Thyroid gland (tissue), 4 donors: ENCODE results near the gene INTU.

ENCODE experiments used
- POLR2A ChIP-seq, 2 donors: fragments of 450-650 bp; IDR thresholded peaks; one replicate each; pipeline ENCODE4 v1.6.1; 2017; ENCODE audit warnings: antibody characterized with exemption in 2 of 2, mild to moderate bottlenecking in 2 of 2, moderate library complexity in 1 of 2
- TF ChIP-seq, protein P1 (sequence below), 6 experiments: fragments of 200-600 bp in 3 of 6; fragments of 450-650 bp in 3 of 6; sonication (generic) in 3 of 6; IDR thresholded peaks; one replicate each; pipeline ENCODE4 v1.5.1; 2016 to 2019; ENCODE audit warnings: antibody characterized with exemption in 6 of 6, mild to moderate bottlenecking in 2 of 6, inconsistent platforms in 1 of 6, moderate library complexity in 1 of 6

DNA sequence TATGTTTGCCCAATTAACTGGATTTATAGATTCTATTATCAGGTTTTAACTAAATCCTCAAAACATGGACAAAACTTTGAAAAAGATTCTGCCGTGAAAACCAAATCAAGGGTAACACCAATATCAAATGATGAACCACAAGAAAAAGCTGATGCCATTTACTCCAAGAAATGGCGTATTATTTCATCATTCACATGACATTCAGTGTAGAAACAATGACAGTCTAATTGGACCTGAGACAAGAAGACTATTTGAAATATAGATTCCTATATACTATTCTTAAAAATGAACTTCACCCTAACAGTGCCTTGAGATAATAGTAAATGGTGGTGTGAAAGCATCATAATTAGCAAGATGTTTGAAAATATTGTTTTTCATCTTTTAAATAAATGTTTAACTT is 102.2 kb downstream of the INTU start:
- TF ChIP-seq, protein P1, sequence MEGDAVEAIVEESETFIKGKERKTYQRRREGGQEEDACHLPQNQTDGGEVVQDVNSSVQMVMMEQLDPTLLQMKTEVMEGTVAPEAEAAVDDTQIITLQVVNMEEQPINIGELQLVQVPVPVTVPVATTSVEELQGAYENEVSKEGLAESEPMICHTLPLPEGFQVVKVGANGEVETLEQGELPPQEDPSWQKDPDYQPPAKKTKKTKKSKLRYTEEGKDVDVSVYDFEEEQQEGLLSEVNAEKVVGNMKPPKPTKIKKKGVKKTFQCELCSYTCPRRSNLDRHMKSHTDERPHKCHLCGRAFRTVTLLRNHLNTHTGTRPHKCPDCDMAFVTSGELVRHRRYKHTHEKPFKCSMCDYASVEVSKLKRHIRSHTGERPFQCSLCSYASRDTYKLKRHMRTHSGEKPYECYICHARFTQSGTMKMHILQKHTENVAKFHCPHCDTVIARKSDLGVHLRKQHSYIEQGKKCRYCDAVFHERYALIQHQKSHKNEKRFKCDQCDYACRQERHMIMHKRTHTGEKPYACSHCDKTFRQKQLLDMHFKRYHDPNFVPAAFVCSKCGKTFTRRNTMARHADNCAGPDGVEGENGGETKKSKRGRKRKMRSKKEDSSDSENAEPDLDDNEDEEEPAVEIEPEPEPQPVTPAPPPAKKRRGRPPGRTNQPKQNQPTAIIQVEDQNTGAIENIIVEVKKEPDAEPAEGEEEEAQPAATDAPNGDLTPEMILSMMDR (IDR thresholded peaks at IDR 0.05): no peak
- no peak for TF ChIP-seq POLR2A (IDR thresholded peaks at IDR 0.05)
